ENCODE measurements around the gene NCSTN. TPM values are rescaled to one million over a fixed set of nuclear protein-coding genes. Genes with fewer than 3 reads are reported as not detected.

The NCSTN gene
- total RNA-seq, 1 donor from 2014 or later: 44.8 TPM

DNA sequence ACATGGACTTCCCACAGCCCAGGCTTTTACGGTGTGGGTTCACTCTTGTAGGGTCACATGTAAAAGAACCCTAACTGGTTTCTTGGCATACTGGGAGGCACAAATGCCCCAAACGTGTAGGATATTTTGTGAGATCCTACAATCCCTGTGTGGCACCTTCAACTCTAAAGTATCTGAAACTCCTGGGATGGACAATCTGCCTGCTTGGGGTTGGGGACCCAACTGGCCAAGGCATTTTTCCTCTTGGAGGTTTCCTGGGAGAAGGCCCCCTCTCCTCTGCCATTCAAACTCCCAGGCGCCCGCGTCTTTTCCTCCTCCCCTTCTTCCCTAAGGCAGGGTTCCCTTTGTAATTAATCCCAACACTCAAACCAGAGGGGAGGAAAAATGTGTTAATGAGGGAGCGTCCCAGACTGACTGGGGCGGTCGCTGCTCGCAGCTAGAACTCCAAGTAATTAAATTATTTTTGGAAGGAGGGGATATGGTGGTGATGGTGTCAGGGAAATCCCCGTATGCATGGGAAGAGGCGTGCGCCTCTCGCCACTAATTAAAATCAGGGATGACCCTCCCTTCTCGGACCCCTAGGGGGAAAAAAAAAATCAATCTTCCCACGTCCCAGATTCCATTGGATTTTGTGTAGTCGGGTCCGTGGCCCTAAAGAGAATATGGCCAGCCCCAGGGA is 56.5 kb downstream of the NCSTN start:
- TF ChIP-seq EZH2 (IDR thresholded peaks at IDR 0.05) (no peak), EZH2phosphoT487 (IDR thresholded peaks at IDR 0.05) (no peak)
- TF ChIP-seq, protein P1, sequence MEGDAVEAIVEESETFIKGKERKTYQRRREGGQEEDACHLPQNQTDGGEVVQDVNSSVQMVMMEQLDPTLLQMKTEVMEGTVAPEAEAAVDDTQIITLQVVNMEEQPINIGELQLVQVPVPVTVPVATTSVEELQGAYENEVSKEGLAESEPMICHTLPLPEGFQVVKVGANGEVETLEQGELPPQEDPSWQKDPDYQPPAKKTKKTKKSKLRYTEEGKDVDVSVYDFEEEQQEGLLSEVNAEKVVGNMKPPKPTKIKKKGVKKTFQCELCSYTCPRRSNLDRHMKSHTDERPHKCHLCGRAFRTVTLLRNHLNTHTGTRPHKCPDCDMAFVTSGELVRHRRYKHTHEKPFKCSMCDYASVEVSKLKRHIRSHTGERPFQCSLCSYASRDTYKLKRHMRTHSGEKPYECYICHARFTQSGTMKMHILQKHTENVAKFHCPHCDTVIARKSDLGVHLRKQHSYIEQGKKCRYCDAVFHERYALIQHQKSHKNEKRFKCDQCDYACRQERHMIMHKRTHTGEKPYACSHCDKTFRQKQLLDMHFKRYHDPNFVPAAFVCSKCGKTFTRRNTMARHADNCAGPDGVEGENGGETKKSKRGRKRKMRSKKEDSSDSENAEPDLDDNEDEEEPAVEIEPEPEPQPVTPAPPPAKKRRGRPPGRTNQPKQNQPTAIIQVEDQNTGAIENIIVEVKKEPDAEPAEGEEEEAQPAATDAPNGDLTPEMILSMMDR (IDR thresholded peaks at IDR 0.05): peak; percentile 14
- H3K4me1 ChIP-seq: peaks cover 54% of the 10 kb centered on the region
- DNase-seq (ENCODE audit: low spot score): peak; percentile 76
- peaks cover 15% of the 10 kb centered on the region for H3F3A ChIP-seq (ENCODE audit: low read depth)
- H3K79me2 ChIP-seq (ENCODE audit: low read depth): peaks cover 43% of the 10 kb centered on the region
- H3K4me3 Mint-ChIP-seq: peak overlapping the region; percentile 82
- peak overlapping the region; percentile 14 for H3K27ac Mint-ChIP-seq
- peaks cover 55% of the 10 kb centered on the region for H3K4me1 Mint-ChIP-seq
- H4K20me1 ChIP-seq (ENCODE audit: low read depth): peaks cover 34% of the 10 kb centered on the region
- peak overlapping the region; percentile 100 for H3K4me3 ChIP-seq
- H3K27ac ChIP-seq: peak overlapping the region; percentile 97
- H3K27me3 ChIP-seq: no peaks in the 10 kb centered on the region
- H3K27me3 Mint-ChIP-seq (ENCODE audit: insufficient read depth, low read depth): no peaks in the 10 kb centered on the region
- no peaks in the 10 kb centered on the region for H3K9me3 Mint-ChIP-seq
- no peaks in the 10 kb centered on the region for H3K9me3 ChIP-seq (ENCODE audit: low read depth)
- peak overlapping the region; percentile 73 for H2AFZ ChIP-seq (replicated peaks)
- H3K4me2 ChIP-seq: peak overlapping the region; percentile 97
- no peaks in the 10 kb centered on the region for H3K36me3 ChIP-seq
- H3K9ac ChIP-seq: peak overlapping the region; percentile 80
- H3K36me3 Mint-ChIP-seq: peaks cover 12% of the 10 kb centered on the region

DNA sequence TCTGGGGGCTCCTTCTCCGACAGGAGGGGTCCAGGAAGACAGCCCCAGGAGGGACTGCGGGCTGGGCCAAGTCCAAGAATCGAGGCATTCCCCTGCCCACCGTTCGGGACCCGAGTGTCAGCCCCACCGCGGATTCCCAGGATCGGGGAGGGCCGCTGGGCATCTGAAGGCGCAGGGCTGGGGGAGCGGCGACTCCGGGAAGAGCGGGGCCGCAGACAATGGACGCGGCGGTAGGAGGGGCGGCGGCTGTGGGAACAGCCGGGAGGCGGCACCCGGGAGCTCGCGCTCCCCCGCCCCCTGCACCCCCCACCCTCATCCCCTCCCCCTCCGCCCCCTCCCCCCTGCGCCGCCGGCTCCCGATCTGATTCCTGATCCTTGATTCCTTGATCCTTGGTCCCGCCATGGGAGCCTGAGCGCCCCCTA is 57.1 kb downstream of the NCSTN start, which contains the start of gene VANGL2:
Gene VANGL2, plus strand, starts transcription at position 342 of the 423 bp plus-strand sequence. CDS start 15,274 bp downstream, outside the sequence.
- H3K27me3 ChIP-seq: no peaks in the 10 kb centered on the region
- H3K27ac ChIP-seq: peak within 1 kb of the TSS; percentile 97
- peaks cover 59% of the 10 kb centered on the region for H3K4me1 ChIP-seq
- peaks cover 60% of the 10 kb centered on the region for H3K4me1 Mint-ChIP-seq
- peaks cover 15% of the 10 kb centered on the region for H3F3A ChIP-seq (ENCODE audit: low read depth)
- H3K4me3 Mint-ChIP-seq: peak within 1 kb of the TSS; percentile 97
- peak within 1 kb of the TSS; percentile 74 for H2AFZ ChIP-seq (replicated peaks)
- peak within 1 kb of the TSS; percentile 98 for H3K4me2 ChIP-seq
- peaks cover 39% of the 10 kb centered on the region for H4K20me1 ChIP-seq (ENCODE audit: low read depth)
- TF ChIP-seq EZH2phosphoT487 (IDR thresholded peaks at IDR 0.05) (no peak), EZH2 (IDR thresholded peaks at IDR 0.05) (no peak)
- TF ChIP-seq, protein P1 (IDR thresholded peaks at IDR 0.05): no peak
- peaks cover 16% of the 10 kb centered on the region for H3K36me3 Mint-ChIP-seq
- peak within 1 kb of the TSS; percentile 100 for H3K4me3 ChIP-seq
- no peaks in the 10 kb centered on the region for H3K27me3 Mint-ChIP-seq (ENCODE audit: insufficient read depth, low read depth)
- H3K9ac ChIP-seq: peak within 1 kb of the TSS; percentile 92
- peak within 1 kb of the TSS; percentile 78 for H3K27ac Mint-ChIP-seq
- H3K9me3 Mint-ChIP-seq: no peaks in the 10 kb centered on the region
- no peaks in the 10 kb centered on the region for H3K36me3 ChIP-seq
- H3K79me2 ChIP-seq (ENCODE audit: low read depth): peaks cover 48% of the 10 kb centered on the region
- peak; percentile 93 for DNase-seq (ENCODE audit: low spot score)
- H3K9me3 ChIP-seq (ENCODE audit: low read depth): no peaks in the 10 kb centered on the region

GRCh38 chr1:160400646-160401486 is 57.7 kb downstream of the NCSTN start:
- Mint-ChIP-seq H3K27ac (peak overlapping the region; percentile 78), H3K9me3 (no peaks in the 10 kb centered on the region), H3K4me3 (peak overlapping the region; percentile 97), H3K4me1 (peaks cover 66% of the 10 kb centered on the region), H3K36me3 (peaks cover 20% of the 10 kb centered on the region), H3K27me3 (ENCODE audit: insufficient read depth, low read depth) (no peaks in the 10 kb centered on the region)
- peaks cover 65% of the 10 kb centered on the region for H3K4me1 ChIP-seq
- H3K27me3 ChIP-seq: no peaks in the 10 kb centered on the region
- H4K20me1 ChIP-seq (ENCODE audit: low read depth): peaks cover 45% of the 10 kb centered on the region
- peak; percentile 88 for DNase-seq (ENCODE audit: low spot score)
- peak overlapping the region; percentile 98 for H3K4me2 ChIP-seq
- TF ChIP-seq, protein P1 (IDR thresholded peaks at IDR 0.05): peak; percentile 22
- TF ChIP-seq EZH2phosphoT487 (IDR thresholded peaks at IDR 0.05) (no peak), EZH2 (IDR thresholded peaks at IDR 0.05) (peak; percentile 22)
- peaks cover 55% of the 10 kb centered on the region for H3K79me2 ChIP-seq (ENCODE audit: low read depth)
- peaks cover 15% of the 10 kb centered on the region for H3F3A ChIP-seq (ENCODE audit: low read depth)
- H3K27ac ChIP-seq: peak overlapping the region; percentile 87
- H3K9me3 ChIP-seq (ENCODE audit: low read depth): no peaks in the 10 kb centered on the region
- H3K36me3 ChIP-seq: no peaks in the 10 kb centered on the region
- H2AFZ ChIP-seq (replicated peaks): peak overlapping the region; percentile 74
- H3K9ac ChIP-seq: peak overlapping the region; percentile 92
- peak overlapping the region; percentile 100 for H3K4me3 ChIP-seq

Data from neural progenitor cell (in vitro differentiated cells).